HG02973 (cell line): Measurements from ENCODE around the gene KCNAB3.
A peak's percentile ranks its signal among the peaks of the same experiment; 100 is the strongest.
"Not testable (repeated sequence)": the region's sequence is repeated elsewhere in the genome, so short reads cannot be mapped to it uniquely, and the experiment has no call there.

Source experiments
- ATAC-seq: cut with Tn5 transposase; IDR thresholded peaks from one replicate; pipeline ENCODE4 v1.9.1; 2021; ENCODE audit warnings: moderate library complexity; ENCODE audit not compliant: unreplicated experiment

The KCNAB3 gene

DNA sequence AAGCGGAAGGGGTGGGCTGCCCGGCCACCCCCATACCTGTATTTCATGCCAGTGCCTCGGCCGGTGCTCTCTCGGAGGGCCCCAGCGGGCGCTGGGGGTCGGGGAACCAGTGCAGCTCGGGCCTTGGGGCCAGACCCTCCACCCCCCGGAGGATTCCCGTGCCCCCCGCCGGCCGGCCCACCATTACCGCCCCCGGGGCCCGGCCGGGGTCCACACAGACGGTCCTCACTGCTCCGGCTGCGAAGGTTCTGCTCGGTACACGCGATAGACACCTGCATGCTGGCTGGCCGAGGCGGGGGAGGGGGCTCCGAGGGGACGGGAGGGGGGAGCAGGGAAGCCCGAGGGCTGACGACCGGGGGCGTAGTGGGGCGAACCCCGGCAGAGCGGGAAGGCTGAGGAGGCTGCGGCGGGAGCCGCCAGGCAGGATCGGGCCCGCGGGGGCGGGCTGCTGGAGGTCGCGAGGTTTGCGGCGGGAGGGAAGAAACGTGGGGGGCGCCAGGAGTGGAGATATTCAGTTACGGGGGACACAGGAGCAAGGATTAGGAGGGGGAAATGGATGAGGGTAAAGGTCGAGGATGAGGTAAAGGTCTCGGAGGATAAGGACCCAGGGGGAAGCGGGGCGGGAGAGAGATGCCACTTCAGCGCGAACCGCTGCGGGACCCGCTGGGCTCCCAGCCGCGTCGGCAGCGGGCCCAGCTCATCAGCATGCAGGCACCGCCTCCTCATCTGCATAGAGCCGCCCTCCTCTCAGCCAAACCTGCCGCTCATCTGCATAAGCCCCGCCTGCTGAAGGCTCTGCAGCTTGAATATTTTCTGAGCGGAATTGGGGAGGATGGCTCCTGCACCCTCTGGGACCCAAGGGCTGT, at the start of gene KCNAB3:
TSS of gene KCNAB3 (minus strand) at position 699 of the 866 bp plus-strand sequence. CDS start at position 278, 421 bp downstream.
- ATAC-seq, result no peak

DNA sequence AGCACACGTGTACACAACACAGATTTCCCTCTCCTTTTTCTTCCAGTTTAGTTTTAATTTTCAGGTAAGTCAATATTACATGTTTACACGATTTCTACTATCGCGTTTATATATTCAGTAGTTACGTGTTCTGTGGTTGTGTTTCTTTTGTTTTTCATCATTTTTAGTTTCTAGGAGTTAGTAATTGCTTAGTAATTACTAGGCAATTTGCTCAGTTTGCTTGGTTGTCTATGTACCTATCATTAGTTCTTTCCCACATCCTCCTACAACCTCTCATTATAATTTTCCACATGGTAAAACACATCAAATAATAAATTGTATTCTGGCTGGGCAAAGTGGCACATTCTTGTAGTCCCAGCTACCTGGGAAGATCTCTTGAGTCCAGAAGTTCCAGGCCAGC, 48.1 kb upstream of the KCNAB3 start:
- ATAC-seq, result no peak

- ATAC-seq, result no peak
These were observed 47.4 kb upstream of the KCNAB3 start for GRCh38 chr17:7977039-7977438.

GRCh38 chr17:7974638-7975131, 45.0 kb upstream of the KCNAB3 start:
- ATAC-seq, result no peak

GRCh38 chr17:7972131-7972785, 42.6 kb upstream of the KCNAB3 start:
- ATAC-seq, result no peak

GRCh38 chr17:7971651-7972050, 42.0 kb upstream of the KCNAB3 start:
- no peak for ATAC-seq

- ATAC-seq, result no peak
These were observed 39.8 kb upstream of the KCNAB3 start for GRCh38 chr17:7969433-7969832.

DNA sequence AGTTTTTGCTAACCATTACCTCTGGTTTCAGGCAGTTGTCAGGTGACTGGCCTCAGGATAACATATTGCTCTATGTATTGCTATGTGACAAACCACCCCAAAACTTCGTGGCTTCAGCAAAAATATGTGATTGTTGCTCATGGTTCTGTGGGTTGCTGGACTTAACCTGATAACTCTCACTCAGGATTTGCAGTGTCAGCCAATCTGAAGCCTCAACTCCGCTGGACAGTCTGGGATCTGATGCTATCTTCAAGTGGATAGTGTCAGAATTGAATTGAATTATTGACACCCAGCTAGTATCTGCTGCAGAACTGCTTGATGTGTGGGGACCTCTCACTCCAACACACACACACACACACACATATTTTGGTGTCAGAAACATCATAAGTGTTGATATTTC, 38.1 kb upstream of the KCNAB3 start:
- ATAC-seq, result no peak

GRCh38 chr17:7961421-7961820, 31.8 kb upstream of the KCNAB3 start:
- ATAC-seq, result no peak

GRCh38 chr17:7959503-7960253, 30.0 kb upstream of the KCNAB3 start:
- ATAC-seq, result no peak

- no peak for ATAC-seq
These were observed 26.7 kb upstream of the KCNAB3 start for GRCh38 chr17:7956228-7956965.

- no peak for ATAC-seq
These were observed 26.0 kb upstream of the KCNAB3 start for GRCh38 chr17:7955414-7956227.

DNA sequence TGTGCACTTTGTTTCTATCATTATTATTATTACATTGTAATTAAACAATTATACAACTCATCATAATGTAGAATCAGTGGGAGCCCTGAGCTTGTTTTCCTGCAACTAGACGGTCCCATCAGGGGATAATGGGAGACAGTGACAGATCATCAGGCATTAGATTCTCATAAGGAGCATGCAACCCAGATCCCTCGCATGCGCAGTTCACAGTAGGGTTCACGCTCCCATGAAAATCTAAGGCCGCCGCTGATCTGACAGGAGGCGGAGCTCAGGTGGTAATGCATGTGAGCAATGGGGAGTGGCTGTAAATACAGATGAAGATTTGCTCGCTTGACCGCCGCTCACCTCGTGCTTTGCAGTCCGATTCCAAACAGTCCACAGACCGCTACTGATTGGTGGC, 23.6 kb upstream of the KCNAB3 start:
- not testable (repeated sequence) for ATAC-seq

GRCh38 chr17:7951143-7951792, 21.6 kb upstream of the KCNAB3 start:
- peak; percentile 62 for ATAC-seq

- ATAC-seq, result no peak
These were observed 20.9 kb upstream of the KCNAB3 start for GRCh38 chr17:7950578-7950977.

DNA sequence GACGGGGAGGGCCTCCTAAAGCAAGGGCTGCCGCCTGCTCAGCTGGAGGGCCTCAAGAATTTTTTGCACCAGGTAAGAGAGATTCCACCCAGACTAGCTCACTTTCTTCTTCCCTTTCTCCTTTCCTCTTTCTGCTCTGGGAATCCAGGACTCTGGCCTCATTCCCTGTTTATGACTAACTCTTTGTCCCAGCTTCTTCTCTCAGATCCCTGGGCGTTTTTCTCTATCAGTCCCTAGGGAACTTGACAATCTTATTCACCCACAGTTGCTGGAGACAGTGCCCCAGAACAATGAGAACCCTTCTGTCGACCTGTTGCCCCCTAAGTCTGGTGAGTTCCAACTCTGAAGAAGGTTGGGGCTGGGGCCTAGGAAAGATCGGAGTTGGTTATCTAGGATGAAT, 18.0 kb upstream of the KCNAB3 start:
- ATAC-seq, result no peak

GRCh38 chr17:7946441-7946840, 16.8 kb upstream of the KCNAB3 start:
- ATAC-seq, result no peak

DNA sequence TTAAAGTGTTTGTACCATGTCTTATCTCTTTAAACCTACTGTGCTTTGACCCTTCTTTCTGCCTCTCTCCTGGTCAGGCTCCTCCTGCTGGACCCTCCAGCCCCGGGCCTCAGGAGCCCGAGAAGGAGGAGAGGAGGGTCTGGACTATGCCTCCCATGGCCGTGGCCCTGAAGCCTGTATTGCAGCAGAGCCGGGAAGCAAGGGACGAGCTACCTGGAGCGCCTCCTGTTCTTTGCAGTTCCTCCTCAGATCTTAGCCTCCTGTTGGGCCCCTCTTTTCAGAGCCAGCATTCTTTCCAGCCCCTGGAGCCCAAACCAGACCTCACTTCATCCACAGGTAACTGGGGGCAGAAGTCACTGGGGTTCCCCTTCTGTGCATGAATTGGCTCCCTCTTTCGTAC, 16.0 kb upstream of the KCNAB3 start:
- ATAC-seq, result no peak

DNA sequence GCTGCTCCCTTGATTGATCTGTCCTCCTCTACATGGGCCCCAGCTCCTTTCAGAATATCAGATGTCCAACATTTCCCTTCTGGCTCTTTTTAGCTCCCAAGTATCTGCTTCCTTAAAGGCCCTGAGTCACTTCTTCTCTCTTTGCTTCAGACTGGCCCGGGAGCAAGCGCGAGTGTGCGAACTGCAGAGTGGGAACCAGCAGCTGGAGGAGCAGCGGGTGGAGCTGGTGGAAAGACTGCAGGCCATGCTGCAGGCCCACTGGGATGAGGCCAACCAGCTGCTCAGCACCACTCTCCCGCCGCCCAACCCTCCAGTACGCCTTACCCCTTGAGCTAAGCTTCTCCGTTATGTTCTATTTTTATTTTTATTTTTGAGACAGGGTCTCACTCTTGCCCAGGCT, 14.7 kb upstream of the KCNAB3 start:
- no peak for ATAC-seq
